ENCODE measurements around the gene RMC1.
"Not testable (repeated sequence)": the region's sequence is repeated elsewhere in the genome, so short reads cannot be mapped to it uniquely, and the experiment has no call there.

RMC1 gene

GRCh38 chr18:23563377-23564043 lies 60.2 kb downstream of the RMC1 start:
- DNase-seq (ENCODE audit: low read depth) = peak; percentile 46

- DNase-seq (ENCODE audit: low read depth) = no peak
Measured at GRCh38 chr18:23565916-23566547, 62.7 kb downstream of the RMC1 start.

- no peak for DNase-seq (ENCODE audit: low read depth)
Measured at GRCh38 chr18:23567671-23568070, 64.4 kb downstream of the RMC1 start.

- DNase-seq (ENCODE audit: low read depth) = no peak
Measured at GRCh38 chr18:23568281-23569138, 65.2 kb downstream of the RMC1 start.

GRCh38 chr18:23569299-23570063 lies 66.2 kb downstream of the RMC1 start:
- DNase-seq (ENCODE audit: low read depth) = no peak

- no peak for DNase-seq (ENCODE audit: low read depth)
Measured at GRCh38 chr18:23570912-23571504, 67.7 kb downstream of the RMC1 start.

- no peak for DNase-seq (ENCODE audit: low read depth)
Measured at GRCh38 chr18:23572012-23572411, 68.7 kb downstream of the RMC1 start.

- no peak for DNase-seq (ENCODE audit: low read depth)
Measured at GRCh38 chr18:23572570-23572969, 69.3 kb downstream of the RMC1 start.

GRCh38 chr18:23573020-23573419 lies 69.7 kb downstream of the RMC1 start:
- DNase-seq (ENCODE audit: low read depth) = no peak

- DNase-seq (ENCODE audit: low read depth) = peak; percentile 52
Measured at GRCh38 chr18:23573626-23574431, 70.5 kb downstream of the RMC1 start.

- DNase-seq (ENCODE audit: low read depth) = no peak
Measured at GRCh38 chr18:23574611-23575308, 71.4 kb downstream of the RMC1 start.

- no peak for DNase-seq (ENCODE audit: low read depth)
Measured at GRCh38 chr18:23575309-23575651, 72.0 kb downstream of the RMC1 start.

- DNase-seq (ENCODE audit: low read depth) = not testable (repeated sequence)
Measured at GRCh38 chr18:23577521-23577920, 74.2 kb downstream of the RMC1 start.

GRCh38 chr18:23578067-23578701 lies 74.9 kb downstream of the RMC1 start:
- DNase-seq (ENCODE audit: low read depth) = no peak

GRCh38 chr18:23578891-23579653 lies 75.8 kb downstream of the RMC1 start:
- DNase-seq (ENCODE audit: low read depth) = no peak

GRCh38 chr18:23580677-23581367 lies 77.5 kb downstream of the RMC1 start:
- peak; percentile 67 for DNase-seq (ENCODE audit: low read depth)
